ENCODE measurements around the gene NTMT1.

Gene NTMT1

DNA sequence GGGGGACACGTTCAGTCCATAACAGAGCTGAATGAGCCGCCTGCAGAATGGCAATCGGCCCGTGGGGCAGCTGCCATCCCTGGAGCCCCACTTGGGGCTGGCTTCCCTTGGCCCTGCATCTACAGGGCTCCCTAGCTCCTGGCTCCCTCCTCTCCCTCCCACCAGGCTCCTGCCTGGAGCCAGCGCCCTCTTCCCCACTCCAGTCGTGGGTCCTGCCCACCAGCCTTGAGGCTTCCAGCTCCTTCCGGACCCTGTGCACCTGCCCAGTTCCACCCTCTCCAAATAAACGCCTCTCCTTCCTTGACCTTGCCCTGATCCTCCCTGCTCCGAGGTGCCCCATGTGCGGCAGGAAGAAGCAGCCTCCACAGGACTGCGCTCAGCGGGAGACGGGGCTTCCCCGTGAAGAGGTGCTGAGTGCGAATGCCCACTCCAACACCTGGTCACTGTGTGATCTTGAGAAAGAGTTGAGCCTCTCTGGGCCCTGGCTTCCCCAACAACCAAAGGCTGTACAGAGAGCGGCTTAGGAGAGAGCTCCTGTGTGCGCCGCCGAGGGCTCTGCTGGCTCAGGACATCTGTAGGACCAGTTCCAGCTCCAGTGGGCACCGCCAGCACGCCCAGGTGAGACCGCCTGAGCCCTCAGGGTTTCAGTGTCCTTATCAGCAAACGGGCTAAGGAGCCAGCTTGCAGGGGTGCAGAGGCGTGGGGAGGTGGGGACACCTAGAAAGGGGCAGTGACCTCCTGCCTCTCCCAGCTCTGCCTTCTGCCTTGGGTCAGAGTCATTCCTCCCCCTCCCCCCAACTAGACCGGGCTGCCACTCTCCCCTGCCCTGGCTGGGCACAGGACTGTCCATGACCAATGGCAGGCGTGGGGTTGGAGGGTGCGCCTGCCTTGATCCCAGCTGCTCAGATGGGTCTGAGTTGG lies 17.1 kb upstream of the NTMT1 start:
- Histone ChIP-seq H3K36me3 (no peaks in the 10 kb centered on the region), H3K4me3 (ENCODE audit: low read depth, low read length) (no peak overlapping the region), H3K27ac (no peak overlapping the region), H3K27me3 (ENCODE audit: insufficient read depth, low read depth, severe bottlenecking) (no peaks in the 10 kb centered on the region), H3K9me3 (ENCODE audit: severe bottlenecking) (no peaks in the 10 kb centered on the region)
- TF ChIP-seq, protein P1, sequence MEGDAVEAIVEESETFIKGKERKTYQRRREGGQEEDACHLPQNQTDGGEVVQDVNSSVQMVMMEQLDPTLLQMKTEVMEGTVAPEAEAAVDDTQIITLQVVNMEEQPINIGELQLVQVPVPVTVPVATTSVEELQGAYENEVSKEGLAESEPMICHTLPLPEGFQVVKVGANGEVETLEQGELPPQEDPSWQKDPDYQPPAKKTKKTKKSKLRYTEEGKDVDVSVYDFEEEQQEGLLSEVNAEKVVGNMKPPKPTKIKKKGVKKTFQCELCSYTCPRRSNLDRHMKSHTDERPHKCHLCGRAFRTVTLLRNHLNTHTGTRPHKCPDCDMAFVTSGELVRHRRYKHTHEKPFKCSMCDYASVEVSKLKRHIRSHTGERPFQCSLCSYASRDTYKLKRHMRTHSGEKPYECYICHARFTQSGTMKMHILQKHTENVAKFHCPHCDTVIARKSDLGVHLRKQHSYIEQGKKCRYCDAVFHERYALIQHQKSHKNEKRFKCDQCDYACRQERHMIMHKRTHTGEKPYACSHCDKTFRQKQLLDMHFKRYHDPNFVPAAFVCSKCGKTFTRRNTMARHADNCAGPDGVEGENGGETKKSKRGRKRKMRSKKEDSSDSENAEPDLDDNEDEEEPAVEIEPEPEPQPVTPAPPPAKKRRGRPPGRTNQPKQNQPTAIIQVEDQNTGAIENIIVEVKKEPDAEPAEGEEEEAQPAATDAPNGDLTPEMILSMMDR (IDR thresholded peaks at IDR 0.05; ENCODE audit: low read depth, low read length) = no peak
- no peak for DNase-seq

DNA sequence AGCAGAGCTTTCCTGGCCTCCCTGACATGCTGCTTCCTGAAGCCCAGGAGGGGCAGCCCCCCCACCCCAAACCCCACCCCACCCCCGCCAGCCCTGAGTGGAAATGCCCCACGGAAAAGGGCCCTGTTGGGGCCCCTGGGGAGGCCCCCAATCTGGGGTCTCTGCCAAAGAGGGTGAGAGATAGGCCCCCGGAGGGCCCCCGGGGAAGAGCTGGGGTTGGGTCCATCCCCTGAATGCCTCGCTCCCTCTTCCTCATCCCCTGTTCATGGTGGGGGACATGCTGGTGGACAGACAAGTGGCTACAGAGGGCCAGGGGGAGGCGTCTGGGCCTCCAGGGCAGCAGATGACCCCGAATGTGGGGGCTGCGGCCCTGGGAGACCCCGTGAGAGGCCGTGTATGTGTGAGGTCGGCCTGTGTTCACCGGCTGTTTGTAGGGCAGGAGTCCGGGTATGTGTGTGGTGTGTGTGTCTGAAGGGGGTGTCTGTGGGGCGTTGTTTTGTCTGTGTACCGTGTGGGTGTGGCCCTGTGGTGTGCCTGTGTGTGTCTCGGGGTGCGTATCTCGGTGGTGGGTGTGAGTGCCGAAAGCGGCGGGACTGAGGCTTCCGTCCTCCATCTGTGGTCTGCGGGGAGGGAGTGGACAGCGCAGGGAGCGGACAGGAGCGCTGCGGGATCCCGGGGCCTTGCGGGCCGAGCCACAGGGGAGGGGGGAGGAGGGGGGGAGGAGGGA lies 16.3 kb upstream of the NTMT1 start:
- H3K27ac ChIP-seq = no peak overlapping the region
- H3K4me3 ChIP-seq (ENCODE audit: low read depth, low read length) = peak overlapping the region; percentile 6
- TF ChIP-seq, protein P1 (IDR thresholded peaks at IDR 0.05; ENCODE audit: low read depth, low read length) = no peak
- no peaks in the 10 kb centered on the region for H3K9me3 ChIP-seq (ENCODE audit: severe bottlenecking)
- DNase-seq = peak; percentile 34
- no peaks in the 10 kb centered on the region for H3K36me3 ChIP-seq
- no peaks in the 10 kb centered on the region for H3K27me3 ChIP-seq (ENCODE audit: insufficient read depth, low read depth, severe bottlenecking)

DNA sequence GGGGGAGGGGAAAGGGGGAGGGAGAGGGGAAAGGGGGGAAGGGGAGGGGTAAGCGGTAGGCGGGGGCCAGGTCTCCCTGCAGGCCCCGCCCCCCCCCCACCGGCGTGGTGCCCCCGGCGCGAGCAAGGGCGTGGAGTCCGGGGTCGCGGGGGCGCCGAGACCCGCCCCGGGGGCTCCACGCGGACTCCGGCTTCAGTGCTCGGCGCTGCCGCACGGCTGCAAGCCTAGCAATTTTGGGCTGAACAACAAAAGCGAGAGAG lies 15.8 kb upstream of the NTMT1 start:
- peak overlapping the region; percentile 46 for H3K4me3 ChIP-seq (ENCODE audit: low read depth, low read length)
- TF ChIP-seq, protein P1 (IDR thresholded peaks at IDR 0.05; ENCODE audit: low read depth, low read length) = no peak
- no peak for DNase-seq
- no peaks in the 10 kb centered on the region for H3K36me3 ChIP-seq
- peak overlapping the region; percentile 61 for H3K27ac ChIP-seq
- no peaks in the 10 kb centered on the region for H3K27me3 ChIP-seq (ENCODE audit: insufficient read depth, low read depth, severe bottlenecking)
- H3K9me3 ChIP-seq (ENCODE audit: severe bottlenecking) = no peaks in the 10 kb centered on the region

DNA sequence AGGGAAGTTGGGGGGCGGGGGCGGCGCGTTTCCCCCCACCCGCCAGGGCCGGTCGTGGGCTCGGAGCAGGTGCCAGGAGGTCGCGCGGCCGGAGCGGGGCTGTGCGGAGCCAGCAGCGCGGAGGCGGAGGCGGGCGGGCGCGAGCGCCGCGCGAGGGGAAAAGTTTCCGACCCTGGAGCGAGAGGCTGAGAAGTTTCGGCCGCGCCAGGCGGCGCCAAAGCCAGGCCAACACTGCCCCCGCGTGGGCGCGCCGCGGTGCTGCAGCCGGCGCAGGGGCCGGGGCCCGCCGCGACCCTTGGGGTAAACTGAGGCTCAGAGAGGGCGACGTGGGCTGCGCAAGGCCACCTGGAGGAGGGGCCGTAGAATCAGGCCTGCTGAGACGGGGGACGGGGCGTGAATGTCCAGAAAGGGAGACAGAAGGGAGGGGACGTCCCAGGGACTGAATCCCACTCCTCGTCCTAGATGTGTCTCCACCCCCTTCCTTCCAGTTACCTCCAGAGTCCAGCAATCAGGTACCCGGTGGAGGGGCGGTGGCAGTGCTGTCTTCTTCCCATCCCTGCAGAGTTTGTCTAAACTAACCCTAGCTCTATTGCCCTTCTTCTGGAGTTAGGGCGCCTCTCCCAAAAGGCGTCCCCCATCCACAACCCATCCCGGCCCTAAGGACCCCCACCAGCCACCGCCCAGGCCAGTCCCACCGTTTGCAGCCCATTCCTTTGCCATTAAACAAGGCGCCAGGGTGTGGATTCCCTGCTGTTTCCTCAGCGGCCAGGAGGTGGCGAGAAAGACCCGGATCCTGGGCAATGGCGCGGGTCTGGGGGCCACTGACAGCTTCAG lies 15.3 kb upstream of the NTMT1 start:
- DNase-seq = peak; percentile 87
- H3K27me3 ChIP-seq (ENCODE audit: insufficient read depth, low read depth, severe bottlenecking) = no peaks in the 10 kb centered on the region
- H3K4me3 ChIP-seq (ENCODE audit: low read depth, low read length) = peak overlapping the region; percentile 46
- no peaks in the 10 kb centered on the region for H3K36me3 ChIP-seq
- peak overlapping the region; percentile 61 for H3K27ac ChIP-seq
- no peaks in the 10 kb centered on the region for H3K9me3 ChIP-seq (ENCODE audit: severe bottlenecking)
- TF ChIP-seq, protein P1 (IDR thresholded peaks at IDR 0.05; ENCODE audit: low read depth, low read length) = peak; percentile 93

DNA sequence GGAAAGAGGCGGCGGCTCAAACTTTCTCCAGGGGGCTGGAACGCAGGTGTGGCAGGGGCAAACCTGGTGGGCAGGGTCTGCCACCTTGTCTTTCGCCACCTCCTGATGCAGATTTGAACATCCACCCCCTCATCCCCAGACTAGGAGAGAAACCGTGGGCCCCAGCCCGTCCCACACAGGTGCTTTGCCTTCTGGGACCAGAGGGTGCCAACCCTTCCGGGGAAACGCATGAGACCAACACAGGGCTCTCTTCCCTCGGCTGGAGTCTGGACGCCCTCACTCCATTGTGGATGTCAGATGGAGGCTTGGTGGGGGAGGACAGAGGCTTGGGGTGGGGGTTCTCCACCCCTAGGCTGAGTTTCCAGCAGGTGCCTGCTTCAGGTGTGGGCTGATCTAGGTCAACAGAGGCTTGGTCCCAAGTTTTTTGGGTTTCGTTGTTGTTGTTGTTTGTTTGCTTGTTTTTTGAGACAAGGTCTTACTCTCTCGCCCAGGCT lies 14.6 kb upstream of the NTMT1 start:
- Histone ChIP-seq H3K9me3 (ENCODE audit: severe bottlenecking) (no peaks in the 10 kb centered on the region), H3K27ac (no peak overlapping the region), H3K27me3 (ENCODE audit: insufficient read depth, low read depth, severe bottlenecking) (no peaks in the 10 kb centered on the region), H3K4me3 (ENCODE audit: low read depth, low read length) (peak overlapping the region; percentile 30; the same call in 1 of the 2 replicates), H3K36me3 (no peaks in the 10 kb centered on the region)
- TF ChIP-seq, protein P1 (IDR thresholded peaks at IDR 0.05; ENCODE audit: low read depth, low read length) = no peak
- no peak for DNase-seq

Measured in WERI-Rb-1 (cell line).